HCT116 (cell line): Measurements from ENCODE around the gene NAA35. TPM values are rescaled to one million over a fixed set of nuclear protein-coding genes. Genes with fewer than 3 reads are reported as not detected.

ENCODE experiments used
- ATAC-seq: fragments of 200-7000 bp; cut with Tn5 transposase; 2 replicates; pipeline ENCODE4 v1.9.1; 2020; ENCODE audit warnings: mild to moderate bottlenecking, moderate library complexity
- BruUV-seq: library from RNA; stranded (reverse); fragments of 400-500 nt; replicated peaks from 2 replicates; lab custom pipeline; 2021; lab: Mats Ljungman, UMichigan
- CTCF ChIA-PET: fragments of 300-600 bp; sonication (Branson Sonifier 250); formaldehyde crosslinking; loops from one replicate; lab custom pipeline; 2021; ENCODE audit warnings: antibody characterized with exemption; lab: Charles Lee
- POLR2A ChIA-PET: fragments of 300-600, 350-600 bp; sonication (Branson Sonifier 250); formaldehyde crosslinking; loops from one replicate; lab custom pipeline; 2021; ENCODE audit warnings: antibody characterized with exemption; lab: Charles Lee
- RAD21 ChIA-PET, 2 experiments: fragments of 300-600 bp; sonication (Branson Sonifier 250); formaldehyde crosslinking; loops; one replicate each; lab custom pipeline; 2023; ENCODE audit warnings: low total read pairs in 2 of 2; ENCODE audit not compliant: uncharacterized antibody in 2 of 2, unreplicated experiment in 2 of 2, low non-redundant PET in 1 of 2; lab: Charles Lee
- DNase-seq: peaks from one replicate; pipeline ENCODE4 v3.0.0-alpha.2; 2010; ENCODE audit warnings: low read depth, low spot score
- H2AFZ ChIP-seq: fragments of 200-600 bp; shearing (Covaris generic), sonication (generic); 2 replicates; pipeline ENCODE4 v1.6.1; 2017; ENCODE audit warnings: low read depth, mixed run types, mixed read lengths, antibody characterized with exemption, low read length; ENCODE audit not compliant: poor library complexity, severe bottlenecking
- H3K27ac ChIP-seq: 2 replicates; pipeline ENCODE4 v1.5.1; 2012; ENCODE audit warnings: low read depth, low read length
- H3K27me3 ChIP-seq: fragments of 200-600 bp; sonication (generic); 2 replicates; pipeline ENCODE4 v1.6.1; 2016; ENCODE audit warnings: mixed run types, low read length, mixed read lengths; ENCODE audit not compliant: insufficient read depth
- H3K36me3 ChIP-seq, 2 experiments: fragments of 200-500 bp in 1 of 2; fragments of 200-600 bp in 1 of 2; sonication (Bioruptor generic) in 1 of 2; sonication (generic) in 1 of 2; 2 replicates each; pipeline versions ENCODE4 v1.5.1 to v1.6.1; 2014 to 2016; ENCODE audit warnings: low read length in 2 of 2, inconsistent platforms in 1 of 2, mixed read lengths in 1 of 2, mixed run types in 1 of 2; ENCODE audit not compliant: insufficient read depth in 2 of 2, control insufficient read depth in 1 of 2
- H3K4me1 ChIP-seq, 2 experiments: fragments of 200-600 bp in 1 of 2; sonication (generic) in 1 of 2; 2 replicates each; pipeline versions ENCODE4 v1.5.1 to v1.6.1; 2012 to 2017; ENCODE audit warnings: low read length in 2 of 2, inconsistent platforms in 1 of 2, mild to moderate bottlenecking in 1 of 2, mixed read lengths in 1 of 2, mixed run types in 1 of 2, moderate library complexity in 1 of 2; ENCODE audit not compliant: insufficient read depth in 2 of 2, control insufficient read depth in 1 of 2
- H3K4me2 ChIP-seq: fragments of 200-600 bp; sonication (generic); 2 replicates; pipeline ENCODE4 v1.6.1; 2017; ENCODE audit warnings: mixed run types, low read length, mixed read lengths
- H3K4me3 ChIP-seq, 2 experiments: fragments of 200-600 bp in 1 of 2; sonication (generic) in 1 of 2; replicated peaks in 1 of 2; 2 replicates each; pipeline ENCODE4 v1.5.1; 2011 to 2016; ENCODE audit warnings: low read length in 2 of 2, control low read depth in 1 of 2, low read depth in 1 of 2, mild to moderate bottlenecking in 1 of 2, mixed read lengths in 1 of 2, mixed run types in 1 of 2
- H3K79me2 ChIP-seq: fragments of 200-600 bp; sonication (generic); 2 replicates; pipeline ENCODE4 v1.6.1; 2017; ENCODE audit warnings: mild to moderate bottlenecking, mixed run types, low read length, moderate library complexity, mixed read lengths; ENCODE audit not compliant: insufficient read depth
- H3K9ac ChIP-seq: fragments of 200-600 bp; sonication (generic); 2 replicates; pipeline ENCODE4 v1.6.1; 2016; ENCODE audit warnings: low read length, mixed read lengths
- H3K9me2 ChIP-seq: fragments of 200-600 bp; sonication (generic), shearing (Covaris generic); 2 replicates; pipeline ENCODE4 v1.6.1; 2017; ENCODE audit warnings: mixed run types, mild to moderate bottlenecking, moderate library complexity; ENCODE audit not compliant: insufficient read depth
- H3K9me3 ChIP-seq, 2 experiments: fragments of 200-500 bp in 1 of 2; fragments of 200-600 bp in 1 of 2; sonication (Bioruptor generic) in 1 of 2; sonication (generic) in 1 of 2; 2 replicates each; pipeline ENCODE4 v1.6.1; 2014 to 2017; ENCODE audit warnings: low read length in 2 of 2, mixed read lengths in 2 of 2, inconsistent platforms in 1 of 2, low read depth in 1 of 2, mild to moderate bottlenecking in 1 of 2, mixed run types in 1 of 2, moderate library complexity in 1 of 2; ENCODE audit not compliant: control insufficient read depth in 1 of 2, insufficient read depth in 1 of 2
- H4K20me1 ChIP-seq: fragments of 200-600 bp; sonication (generic), shearing (Covaris generic); 2 replicates; pipeline ENCODE4 v1.6.1; 2017; ENCODE audit warnings: mixed run types, mild to moderate bottlenecking, moderate library complexity; ENCODE audit not compliant: insufficient read depth
- CBX3 ChIP-seq: IDR thresholded peaks from 2 replicates; pipeline ENCODE4 v1.6.1; 2012; ENCODE audit warnings: low read depth
- EZH2 ChIP-seq: fragments of 200-600 bp; sonication (generic); IDR thresholded peaks from 2 replicates; pipeline ENCODE4 v1.6.1; 2017; ENCODE audit warnings: antibody characterized with exemption, mixed run types
- EZH2phosphoT487 ChIP-seq: fragments of 200-600 bp; IDR thresholded peaks from 2 replicates; pipeline ENCODE4 v1.6.1; 2018; ENCODE audit warnings: antibody characterized with exemption, borderline replicate concordance
- FOSL1 ChIP-seq: IDR thresholded peaks from 2 replicates; pipeline ENCODE4 v1.6.1; 2012; ENCODE audit warnings: low read depth
- JUND ChIP-seq: IDR thresholded peaks from 2 replicates; pipeline ENCODE4 v1.6.1; 2012
- RAD21 ChIP-seq: IDR thresholded peaks from 2 replicates; pipeline ENCODE4 v1.6.1; 2012; ENCODE audit warnings: low read depth, mild to moderate bottlenecking
- REST ChIP-seq: IDR thresholded peaks from 2 replicates; pipeline ENCODE4 v1.6.1; 2012; ENCODE audit warnings: low read depth
- SP1 ChIP-seq: IDR thresholded peaks from 2 replicates; pipeline ENCODE4 v1.6.1; 2012; ENCODE audit warnings: low read depth
- SRF ChIP-seq: IDR thresholded peaks from 2 replicates; pipeline ENCODE4 v1.6.1; 2012; ENCODE audit warnings: low read depth
- ZFX ChIP-seq: fragments of 450-650 bp; IDR thresholded peaks from 2 replicates; pipeline ENCODE4 v1.6.1; 2017
- ZNF274 ChIP-seq: fragments of 200-500 bp; sonication (Bioruptor generic); IDR thresholded peaks from 2 replicates; pipeline ENCODE4 v1.6.1; 2014; ENCODE audit warnings: mild to moderate bottlenecking, low read depth, low read length, inconsistent platforms
- intact Hi-C: fragments of 100-400 bp; cut with micrococcal nuclease; formaldehyde crosslinking; loops from 2 replicates; pipeline ENCODE4 v1.10.0; 2022
- total RNA-seq: library from RNA; stranded (reverse); gene quantifications from one replicate; pipeline ENCODE4 v1.2.1, GENCODE V29; 2021; ENCODE audit not compliant: unreplicated experiment
- TF ChIP-seq, protein P1 (sequence below): IDR thresholded peaks from 2 replicates; pipeline ENCODE4 v1.6.1; 2011; ENCODE audit warnings: mild to moderate bottlenecking, low read length, moderate library complexity; ENCODE audit not compliant: insufficient replicate concordance; ENCODE audit errors: extremely low read depth
- TF ChIP-seq, protein P2 (sequence below): IDR thresholded peaks from 2 replicates; pipeline ENCODE4 v1.6.1; 2012

NAA35 gene
- total RNA-seq, 1 experiment from 2014 or later: 37.0 TPM

DNA sequence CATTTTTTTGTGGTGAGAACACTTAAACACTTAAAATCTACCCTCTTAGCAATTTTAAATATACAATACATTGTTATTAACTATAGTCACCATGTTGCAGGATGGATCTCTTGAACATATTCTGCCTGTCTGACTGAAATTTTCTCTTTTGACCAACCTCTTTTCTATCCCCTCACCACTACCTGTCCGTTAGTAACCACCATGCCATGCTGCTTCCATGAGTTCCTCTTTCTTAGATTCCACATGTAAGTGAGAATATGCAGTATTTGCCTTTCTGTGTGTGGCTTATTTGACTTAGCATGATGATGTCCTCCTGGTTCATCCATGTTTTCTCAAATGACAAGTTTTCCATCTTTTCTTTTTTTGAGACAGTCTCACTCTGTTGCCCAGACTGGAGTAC, 48.5 kb upstream of the NAA35 start:
- no peaks in the 10 kb centered on the region for H3K79me2 ChIP-seq
- no peaks in the 10 kb centered on the region for H4K20me1 ChIP-seq
- no TSS peak for BruUV-seq
- no peaks in the 10 kb centered on the region; the same call in 1 of the 2 replicates for H3K9me2 ChIP-seq
- H3K27me3 ChIP-seq: no peaks in the 10 kb centered on the region
- H3K4me1 ChIP-seq: no peaks in the 10 kb centered on the region
- no peaks in the 10 kb centered on the region for H3K9me3 ChIP-seq
- intact Hi-C loops: no loop called here
- TF ChIP-seq ZFX: no peak
- TF ChIP-seq FOSL1: no peak
- TF ChIP-seq, protein P1, sequence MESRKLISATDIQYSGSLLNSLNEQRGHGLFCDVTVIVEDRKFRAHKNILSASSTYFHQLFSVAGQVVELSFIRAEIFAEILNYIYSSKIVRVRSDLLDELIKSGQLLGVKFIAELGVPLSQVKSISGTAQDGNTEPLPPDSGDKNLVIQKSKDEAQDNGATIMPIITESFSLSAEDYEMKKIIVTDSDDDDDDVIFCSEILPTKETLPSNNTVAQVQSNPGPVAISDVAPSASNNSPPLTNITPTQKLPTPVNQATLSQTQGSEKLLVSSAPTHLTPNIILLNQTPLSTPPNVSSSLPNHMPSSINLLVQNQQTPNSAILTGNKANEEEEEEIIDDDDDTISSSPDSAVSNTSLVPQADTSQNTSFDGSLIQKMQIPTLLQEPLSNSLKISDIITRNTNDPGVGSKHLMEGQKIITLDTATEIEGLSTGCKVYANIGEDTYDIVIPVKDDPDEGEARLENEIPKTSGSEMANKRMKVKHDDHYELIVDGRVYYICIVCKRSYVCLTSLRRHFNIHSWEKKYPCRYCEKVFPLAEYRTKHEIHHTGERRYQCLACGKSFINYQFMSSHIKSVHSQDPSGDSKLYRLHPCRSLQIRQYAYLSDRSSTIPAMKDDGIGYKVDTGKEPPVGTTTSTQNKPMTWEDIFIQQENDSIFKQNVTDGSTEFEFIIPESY: no peak
- no peak for TF ChIP-seq JUND
- TF ChIP-seq, protein P2, sequence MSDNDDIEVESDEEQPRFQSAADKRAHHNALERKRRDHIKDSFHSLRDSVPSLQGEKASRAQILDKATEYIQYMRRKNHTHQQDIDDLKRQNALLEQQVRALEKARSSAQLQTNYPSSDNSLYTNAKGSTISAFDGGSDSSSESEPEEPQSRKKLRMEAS: no peak
- TF ChIP-seq, all 23 proteins: peak for 0
- ATAC-seq (no peak), DNase-seq (no peak)
- Histone ChIP-seq H3K4me2 (no peak overlapping the region), H3K36me3 (no peaks in the 10 kb centered on the region), H3K27ac (no peak overlapping the region), H3K9ac (no peak overlapping the region), H3K4me3 (no peak overlapping the region), H2AFZ (no peak overlapping the region)
- ChIA-PET POLR2A (no interaction called here), CTCF (no interaction called here), RAD21 (no interaction called here)

DNA sequence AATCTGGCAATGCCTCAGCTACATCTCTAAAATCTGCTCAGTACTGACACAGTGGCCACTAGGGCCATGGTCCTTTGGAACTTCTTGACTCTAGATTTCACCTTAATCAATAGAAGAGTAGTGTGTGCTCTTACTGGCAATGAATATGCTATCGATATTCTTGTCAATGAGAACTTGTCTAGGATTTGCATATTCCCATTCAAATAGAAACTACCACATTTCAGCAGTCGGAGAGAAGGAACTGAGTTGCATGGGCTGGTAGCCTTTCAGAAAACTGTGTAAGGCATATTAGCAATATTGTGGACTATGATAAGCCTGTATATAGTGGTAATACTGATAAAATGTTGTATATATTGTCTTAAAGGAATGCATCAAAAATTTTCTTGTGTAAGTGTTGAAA, 45.3 kb upstream of the NAA35 start:
- H2AFZ ChIP-seq: no peak overlapping the region
- no peaks in the 10 kb centered on the region for H3K36me3 ChIP-seq
- no peak for TF ChIP-seq RAD21
- TF ChIP-seq, protein P1: no peak
- TF ChIP-seq ZNF274: no peak
- TF ChIP-seq CBX3: no peak
- no peak for TF ChIP-seq REST
- no peak for TF ChIP-seq EZH2
- TF ChIP-seq SP1: no peak
- TF ChIP-seq JUND: no peak
- TF ChIP-seq, protein P2: no peak
- TF ChIP-seq SRF: no peak
- TF ChIP-seq EZH2phosphoT487: no peak

More for the DNA sequence above, 45.3 kb upstream of the NAA35 start:
- Histone ChIP-seq H3K4me2 (no peak overlapping the region), H4K20me1 (no peaks in the 10 kb centered on the region), H3K27ac (no peak overlapping the region), H3K9me3 (no peaks in the 10 kb centered on the region), H3K27me3 (no peaks in the 10 kb centered on the region), H3K4me1 (no peaks in the 10 kb centered on the region), H3K9me2 (no peaks in the 10 kb centered on the region; the same call in 1 of the 2 replicates), H3K9ac (no peak overlapping the region), H3K79me2 (no peaks in the 10 kb centered on the region), H3K4me3 (no peak overlapping the region)
- ATAC-seq (no peak), DNase-seq (no peak)
- intact Hi-C loops: no loop called here
- POLR2A ChIA-PET: no interaction called here
- RAD21 ChIA-PET: no interaction called here
- CTCF ChIA-PET: no interaction called here
- no TSS peak for BruUV-seq
